ENCODE data around the gene MYB.

MYB gene

GRCh38 chr6:135188718-135189117, 7.6 kb downstream of the MYB start:
- DNase-seq (ENCODE audit: low read depth in 2 of 2), result no peak

- no peak for DNase-seq (ENCODE audit: low read depth in 2 of 2)
These were observed 8.2 kb downstream of the MYB start for GRCh38 chr6:135189344-135189743.

GRCh38 chr6:135191508-135192255, 10.6 kb downstream of the MYB start:
- DNase-seq (ENCODE audit: low read depth in 2 of 2), result no peak

- no peak for DNase-seq (ENCODE audit: low read depth in 2 of 2)
These were observed 11.4 kb downstream of the MYB start for GRCh38 chr6:135192256-135193174.

GRCh38 chr6:135193221-135193620, 12.1 kb downstream of the MYB start:
- no peak for DNase-seq (ENCODE audit: low read depth in 2 of 2)

GRCh38 chr6:135195041-135195440, 13.9 kb downstream of the MYB start:
- DNase-seq (ENCODE audit: low read depth in 2 of 2), result no peak

GRCh38 chr6:135195522-135195921, 14.4 kb downstream of the MYB start:
- DNase-seq (ENCODE audit: low read depth in 2 of 2), result no peak

- DNase-seq (ENCODE audit: low read depth in 2 of 2), result no peak
These were observed 15.8 kb downstream of the MYB start for GRCh38 chr6:135196739-135197510.

- DNase-seq (ENCODE audit: low read depth in 2 of 2), result no peak
These were observed 21.7 kb downstream of the MYB start for GRCh38 chr6:135202836-135203235.

- DNase-seq (ENCODE audit: low read depth in 2 of 2), result no peak
These were observed 23.8 kb downstream of the MYB start for GRCh38 chr6:135204951-135205350.

- no peak for DNase-seq (ENCODE audit: low read depth in 2 of 2)
These were observed 28.7 kb downstream of the MYB start for GRCh38 chr6:135209803-135210202.

- no peak for DNase-seq (ENCODE audit: low read depth in 2 of 2)
These were observed 29.7 kb downstream of the MYB start for GRCh38 chr6:135210632-135211305.

- no peak for DNase-seq (ENCODE audit: low read depth in 2 of 2)
These were observed 30.2 kb downstream of the MYB start for GRCh38 chr6:135211306-135211702.

GRCh38 chr6:135212020-135212806, 31.1 kb downstream of the MYB start:
- no peak for DNase-seq (ENCODE audit: low read depth in 2 of 2)

- no peak for DNase-seq (ENCODE audit: low read depth in 2 of 2)
These were observed 31.8 kb downstream of the MYB start for GRCh38 chr6:135212935-135213334.

- no peak for DNase-seq (ENCODE audit: low read depth in 2 of 2)
These were observed 32.5 kb downstream of the MYB start for GRCh38 chr6:135213616-135214015.

- DNase-seq (ENCODE audit: low read depth in 2 of 2), result no peak
These were observed 34.1 kb downstream of the MYB start for GRCh38 chr6:135215160-135215559.

- DNase-seq (ENCODE audit: low read depth in 2 of 2), result no peak
These were observed 34.5 kb downstream of the MYB start for GRCh38 chr6:135215563-135215962.

- DNase-seq (ENCODE audit: low read depth in 2 of 2), result no peak
These were observed 36.6 kb downstream of the MYB start for GRCh38 chr6:135217663-135218062.

- DNase-seq (ENCODE audit: low read depth in 2 of 2), result no peak
These were observed 38.2 kb downstream of the MYB start for GRCh38 chr6:135219346-135219745.

- no peak for DNase-seq (ENCODE audit: low read depth in 2 of 2)
These were observed 39.9 kb downstream of the MYB start for GRCh38 chr6:135221042-135221441.

Measured in stimulated activated CD4-positive, alpha-beta T cell treated with anti-CD3 and anti-CD28 coated beads, Interleukin-4, amount 100 ng/mL, for 48 hours (primary cell).